HG03064 (cell line): ENCODE results near the gene TFCP2L1.

Experiments
- ATAC-seq: cut with Tn5 transposase; IDR thresholded peaks from one replicate; pipeline ENCODE4 v1.9.1; 2021; ENCODE audit warnings: low read depth; ENCODE audit not compliant: unreplicated experiment

The TFCP2L1 gene

DNA sequence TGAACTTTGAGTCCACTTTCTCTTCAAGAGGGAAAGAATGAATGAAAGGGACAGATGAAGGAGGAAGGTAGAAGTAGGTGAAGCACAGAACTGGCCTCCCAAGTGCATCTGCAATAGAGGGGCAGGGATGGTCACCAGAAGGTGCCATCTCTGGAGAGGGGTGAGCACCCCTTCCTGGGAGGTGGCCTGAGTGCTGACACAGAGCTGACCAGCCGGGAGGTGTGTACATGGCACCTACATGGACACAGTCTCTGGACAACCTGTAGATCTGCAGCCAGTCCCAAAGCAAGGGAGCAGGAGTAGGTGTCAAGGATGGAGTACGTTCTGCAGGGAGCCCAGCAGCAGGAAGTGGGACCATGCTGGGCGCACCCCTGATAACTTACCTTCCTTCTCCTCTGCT, 83.2 kb downstream of the TFCP2L1 start:
- no peak for ATAC-seq

GRCh38 chr2:121200419-121201315, 84.3 kb downstream of the TFCP2L1 start:
- ATAC-seq, result no peak

GRCh38 chr2:121200011-121200347, 85.0 kb downstream of the TFCP2L1 start:
- no peak for ATAC-seq

GRCh38 chr2:121199281-121200010, 85.6 kb downstream of the TFCP2L1 start:
- no peak for ATAC-seq

DNA sequence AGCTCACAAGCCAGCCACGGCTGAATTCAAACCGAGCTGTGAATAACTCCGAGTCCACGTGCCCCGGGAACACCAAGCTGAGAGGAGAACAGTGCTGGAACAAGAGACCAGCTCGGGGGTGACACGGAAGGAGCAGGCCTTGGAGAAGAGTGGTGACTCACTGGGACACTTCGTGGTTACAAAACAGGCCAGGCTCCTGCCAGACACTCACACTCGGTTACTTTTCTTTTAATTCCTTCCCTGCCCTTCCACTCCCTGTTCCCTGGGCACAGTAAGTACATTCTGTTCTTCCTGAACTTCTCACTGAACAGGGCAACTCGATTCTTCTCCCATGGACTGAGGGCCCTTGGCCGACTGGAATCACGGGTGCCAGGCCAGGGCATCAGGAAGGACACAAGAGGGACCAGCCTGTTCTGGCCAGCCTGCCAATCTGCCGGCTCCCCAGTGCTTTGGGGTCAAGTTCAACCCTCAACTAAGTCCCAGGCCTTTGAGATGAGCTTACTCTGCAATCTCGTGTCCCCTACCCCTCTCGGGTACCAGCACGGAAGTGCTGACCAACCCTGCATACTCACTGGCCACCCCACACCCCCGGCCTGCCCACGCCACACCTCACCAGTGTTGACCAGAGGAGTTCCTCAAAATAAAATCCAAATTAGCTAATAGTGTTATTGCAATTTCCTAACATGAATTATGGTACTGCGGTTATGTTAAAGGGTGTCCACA, 87.5 kb downstream of the TFCP2L1 start:
- no peak for ATAC-seq

- ATAC-seq, result no peak
These were observed 88.2 kb downstream of the TFCP2L1 start for GRCh38 chr2:121196849-121197155.

- ATAC-seq, result no peak
These were observed 88.7 kb downstream of the TFCP2L1 start for GRCh38 chr2:121196132-121196848.

DNA sequence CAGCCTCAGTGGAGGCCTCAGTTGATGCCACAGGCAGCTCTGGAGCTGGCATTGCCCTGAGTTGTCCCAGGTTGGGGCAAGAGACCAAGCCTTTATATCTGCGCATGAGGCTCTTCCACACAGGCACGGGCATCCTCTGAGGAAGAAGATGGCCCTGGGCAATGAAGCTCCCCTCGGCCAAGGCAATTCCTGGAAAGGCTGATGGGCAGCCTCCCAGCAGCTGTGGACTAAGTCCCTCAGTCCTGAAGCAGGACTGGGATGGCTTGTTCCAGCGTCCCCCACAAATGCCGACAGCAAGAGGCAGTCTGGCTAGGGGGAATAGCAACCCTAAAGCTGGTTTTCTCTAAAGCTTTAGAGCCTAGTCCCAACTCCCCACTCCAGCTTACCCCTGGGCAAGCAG, 90.0 kb downstream of the TFCP2L1 start:
- ATAC-seq, result no peak

DNA sequence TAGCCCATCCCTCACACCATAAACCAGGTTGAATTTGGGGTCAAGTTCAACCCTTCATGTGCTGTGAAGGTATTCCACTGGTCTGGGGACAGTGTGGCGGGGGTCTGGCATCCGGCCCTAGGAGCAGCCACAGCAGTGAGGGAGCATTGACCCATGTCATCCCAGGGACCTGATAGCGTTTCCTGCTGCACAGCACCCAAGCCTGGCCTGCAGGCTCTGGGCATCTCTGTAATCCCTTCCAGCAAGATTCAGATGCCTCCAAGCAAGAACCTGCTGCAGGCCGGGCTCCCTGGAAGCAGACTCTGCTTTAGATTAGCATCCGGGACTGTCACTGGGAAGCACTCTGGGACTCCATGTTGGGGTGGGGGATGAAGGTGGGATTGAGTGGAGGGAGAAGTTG, 90.4 kb downstream of the TFCP2L1 start:
- ATAC-seq, result no peak

- ATAC-seq, result no peak
These were observed 91.8 kb downstream of the TFCP2L1 start for GRCh38 chr2:121193185-121193584.

DNA sequence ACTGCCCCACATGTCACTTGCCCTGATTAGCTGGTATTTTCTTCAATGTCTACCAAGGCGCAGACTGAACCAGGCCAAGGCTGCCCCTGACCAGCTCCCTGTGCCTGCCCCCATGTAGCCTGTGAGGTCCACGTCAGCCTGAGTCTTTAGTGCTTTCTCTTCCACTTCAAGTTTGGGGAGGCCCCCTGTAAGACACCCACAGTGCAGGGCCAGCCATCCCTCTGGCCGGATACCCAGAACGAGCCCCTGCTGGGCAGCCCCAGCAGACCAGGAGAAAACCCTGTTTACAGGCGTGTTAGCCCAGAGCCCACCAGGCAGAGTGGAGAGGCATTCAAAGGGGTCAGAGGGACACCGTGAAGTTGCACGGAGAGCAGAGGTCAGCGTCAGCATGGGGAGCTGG, 92.4 kb downstream of the TFCP2L1 start:
- no peak for ATAC-seq

GRCh38 chr2:121191191-121192170, 93.5 kb downstream of the TFCP2L1 start:
- no peak for ATAC-seq

GRCh38 chr2:121189661-121190381, 95.2 kb downstream of the TFCP2L1 start:
- ATAC-seq, result no peak

GRCh38 chr2:121189011-121189410, 96.0 kb downstream of the TFCP2L1 start:
- no peak for ATAC-seq

DNA sequence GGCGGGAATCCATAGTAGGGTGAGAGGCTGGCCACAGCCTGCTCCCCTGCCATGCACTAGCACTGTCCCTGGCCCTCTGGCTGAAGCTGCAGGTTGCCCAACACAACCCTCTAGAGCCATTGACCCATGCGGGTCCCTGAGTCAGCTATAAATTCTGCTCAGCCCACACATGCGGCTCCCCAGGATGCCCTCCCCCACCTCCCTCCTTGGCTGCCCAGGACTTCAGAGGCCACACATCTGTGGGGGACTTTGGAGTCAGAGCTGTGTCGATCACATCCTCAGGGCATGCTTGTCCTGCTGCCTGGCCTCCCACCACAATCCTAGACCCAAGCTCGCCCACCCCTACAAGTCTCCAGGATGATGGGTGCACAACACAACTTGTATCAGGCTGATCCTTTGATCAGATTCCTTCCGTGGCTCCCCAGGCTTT, 97.0 kb downstream of the TFCP2L1 start:
- no peak for ATAC-seq

GRCh38 chr2:121187351-121187981, 97.5 kb downstream of the TFCP2L1 start:
- no peak for ATAC-seq

GRCh38 chr2:121186261-121186660, 98.7 kb downstream of the TFCP2L1 start:
- ATAC-seq, result no peak

DNA sequence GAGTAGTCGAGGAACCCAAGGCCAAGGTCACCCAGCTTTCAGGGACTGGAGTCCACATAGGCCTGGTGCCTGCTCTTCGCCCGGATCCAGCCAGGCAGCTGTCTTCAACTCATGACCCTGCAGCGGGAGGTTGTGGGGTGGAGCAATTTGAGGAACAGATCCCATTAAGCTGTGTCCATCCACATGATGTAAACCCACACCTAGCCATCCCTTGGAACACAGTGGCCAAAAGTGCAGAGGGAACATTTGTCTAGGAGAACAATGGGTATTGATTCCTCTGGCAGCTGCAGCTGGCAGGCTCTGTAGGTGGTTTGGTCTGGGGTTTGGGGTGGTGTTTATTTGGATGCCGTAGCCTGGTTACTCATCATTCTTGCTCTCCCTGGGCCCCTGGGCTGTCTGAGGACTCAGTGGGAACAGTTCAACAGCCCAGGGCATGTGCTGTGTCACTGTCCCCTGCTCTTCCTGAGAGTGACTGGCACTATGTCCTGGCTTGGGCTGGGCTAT, 99.4 kb downstream of the TFCP2L1 start:
- ATAC-seq, result no peak
